ENCODE results near the gene GIPC2.

GRCh38 chr1:78040484-78041089 lies 5.2 kb upstream of the GIPC2 start:
- TF ChIP-seq POLR2A (IDR thresholded peaks at IDR 0.05; ENCODE audit: low read depth, low read length) (no peak), CTCF (conservative IDR thresholded peaks at IDR 0.05; ENCODE audit: low read depth, low read length) (no peak), CEBPB (IDR thresholded peaks at IDR 0.05; ENCODE audit: low read depth, low read length) (no peak), SMC3 (IDR thresholded peaks at IDR 0.05; ENCODE audit: low read depth, low read length) (no peak), RCOR1 (IDR thresholded peaks at IDR 0.05; ENCODE audit: insufficient replicate concordance, low read length) (no peak), RFX5 (IDR thresholded peaks at IDR 0.05; ENCODE audit: low read depth, low read length) (no peak), NFE2L2 (IDR thresholded peaks at IDR 0.05; ENCODE audit: low read depth, low read length) (no peak), RAD21 (IDR thresholded peaks at IDR 0.05; ENCODE audit: low read length) (no peak), FOS (IDR thresholded peaks at IDR 0.05; ENCODE audit: low read depth, low read length) (no peak)

Measured in IMR-90 (cell line).